Ishikawa (cell line): ENCODE data around the gene AZIN2.

Experiments
- CEBPB ChIP-seq: IDR thresholded peaks from 2 replicates; pipeline ENCODE4 v1.6.1; 2012
- CREB1 ChIP-seq: IDR thresholded peaks from 2 replicates; pipeline ENCODE4 v1.6.1; 2012; ENCODE audit warnings: low read depth
- EGR1 ChIP-seq: IDR thresholded peaks from 2 replicates; pipeline ENCODE4 v1.6.1; 2012
- EP300 ChIP-seq: IDR thresholded peaks from 2 replicates; pipeline ENCODE4 v1.6.1; 2012; ENCODE audit warnings: borderline replicate concordance
- FOXM1 ChIP-seq: IDR thresholded peaks from 2 replicates; pipeline ENCODE4 v1.6.1; 2012; ENCODE audit warnings: low read depth, borderline replicate concordance
- MAX ChIP-seq: IDR thresholded peaks from 2 replicates; pipeline ENCODE4 v1.6.1; 2012
- NFIC ChIP-seq: IDR thresholded peaks from 2 replicates; pipeline ENCODE4 v1.6.1; 2012
- RAD21 ChIP-seq: IDR thresholded peaks from 2 replicates; pipeline ENCODE4 v1.6.1; 2012; ENCODE audit warnings: low read depth
- REST ChIP-seq: IDR thresholded peaks from 2 replicates; pipeline ENCODE4 v1.6.1; 2012; ENCODE audit warnings: low read depth, mild to moderate bottlenecking
- TAF1 ChIP-seq: IDR thresholded peaks from 2 replicates; pipeline ENCODE4 v1.6.1; 2012; ENCODE audit warnings: low read depth, mild to moderate bottlenecking
- TEAD4 ChIP-seq: IDR thresholded peaks from 2 replicates; pipeline ENCODE4 v1.6.1; 2012
- YY1 ChIP-seq: IDR thresholded peaks from 2 replicates; pipeline ENCODE4 v1.6.1; 2012; ENCODE audit warnings: low read depth

DNA sequence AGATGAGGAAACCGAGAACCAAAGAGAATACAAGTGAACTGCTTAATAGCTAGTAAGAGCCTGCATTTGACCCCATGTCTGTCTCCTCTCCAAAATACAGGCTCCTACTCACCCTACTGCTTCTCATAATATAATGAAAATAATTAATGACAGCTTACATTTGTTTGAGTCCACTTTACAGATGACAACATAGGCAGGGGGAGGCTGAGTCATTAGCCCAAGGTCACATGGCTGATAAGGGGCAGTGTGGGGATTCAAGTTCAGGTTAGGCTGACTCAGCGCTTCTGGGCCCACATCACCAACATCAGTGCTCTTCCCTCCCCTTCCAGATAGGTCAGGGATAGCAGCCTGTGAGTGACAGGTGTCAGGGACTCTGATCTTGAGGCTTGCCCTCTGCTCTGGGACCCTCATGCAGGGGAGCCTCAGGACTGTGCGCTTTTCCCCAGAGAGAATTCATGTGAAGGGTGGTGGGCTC is 16.2 kb downstream of the AZIN2 start:
- TF ChIP-seq YY1 (no peak), NFIC (no peak), EP300 (no peak), CEBPB (no peak), RAD21 (no peak), TAF1 (no peak), MAX (no peak), EGR1 (no peak), TEAD4 (no peak), CREB1 (no peak), REST (no peak), FOXM1 (no peak)
